H9 (cell line): ENCODE measurements around the gene TCF7L2. TPM values are rescaled to one million over a fixed set of nuclear protein-coding genes. Genes with fewer than 3 reads are reported as not detected.

Source experiments
- DNase-seq: peaks from one replicate; pipeline ENCODE4 v3.0.0-alpha.2; 2017
- H2AFZ ChIP-seq: one replicate; pipeline ENCODE4 v1.6.1; 2013; ENCODE audit warnings: mild to moderate bottlenecking, low read length, control low read depth, moderate library complexity
- H2AK5ac ChIP-seq: 2 replicates; pipeline ENCODE4 v1.6.1; 2013; ENCODE audit warnings: low read length, control low read depth, mixed read lengths; ENCODE audit not compliant: insufficient read length
- H2BK120ac ChIP-seq: one replicate; pipeline ENCODE4 v1.6.1; 2013; ENCODE audit warnings: low read depth, mild to moderate bottlenecking, low read length, control low read depth, inconsistent platforms; ENCODE audit not compliant: poor library complexity, severe bottlenecking
- H2BK12ac ChIP-seq: 2 replicates; pipeline ENCODE4 v1.6.1; 2013; ENCODE audit warnings: low read length, control low read depth, mixed read lengths, low read depth; ENCODE audit not compliant: insufficient read length
- H2BK15ac ChIP-seq: 2 replicates; pipeline ENCODE4 v1.6.1; 2013; ENCODE audit warnings: low read depth, low read length, control low read depth
- H2BK20ac ChIP-seq: one replicate; pipeline ENCODE4 v1.6.1; 2013; ENCODE audit warnings: low read depth, mild to moderate bottlenecking, low read length, control low read depth, inconsistent platforms; ENCODE audit not compliant: poor library complexity, severe bottlenecking
- H2BK5ac ChIP-seq: 2 replicates; pipeline ENCODE4 v1.6.1; 2013; ENCODE audit warnings: low read length, control low read depth, mixed read lengths; ENCODE audit not compliant: insufficient read length
- H3K14ac ChIP-seq: 2 replicates; pipeline ENCODE4 v1.6.1; 2013; ENCODE audit warnings: low read length, control low read depth; ENCODE audit not compliant: insufficient read depth
- H3K18ac ChIP-seq: 2 replicates; pipeline ENCODE4 v1.6.1; 2013; ENCODE audit warnings: low read depth, mild to moderate bottlenecking, mixed read lengths, low read length, control low read depth; ENCODE audit not compliant: insufficient read length
- H3K23ac ChIP-seq: 2 replicates; pipeline ENCODE4 v1.6.1; 2013; ENCODE audit warnings: low read length, control low read depth, mixed read lengths, low read depth; ENCODE audit not compliant: insufficient read length
- H3K23me2 ChIP-seq: 2 replicates; pipeline ENCODE4 v1.6.1; 2013; ENCODE audit warnings: low read depth, mild to moderate bottlenecking, mixed read lengths, low read length, control low read depth; ENCODE audit not compliant: insufficient read length, poor library complexity, severe bottlenecking
- H3K27ac ChIP-seq: 2 replicates; pipeline ENCODE4 v1.5.1; 2013; ENCODE audit warnings: low read length, control low read depth, mixed read lengths, low read depth; ENCODE audit not compliant: insufficient read length
- H3K27me3 ChIP-seq: 2 replicates; pipeline ENCODE4 v1.6.1; 2013; ENCODE audit warnings: low read length, control low read depth, inconsistent platforms; ENCODE audit not compliant: insufficient read depth
- H3K4ac ChIP-seq: 2 replicates; pipeline ENCODE4 v1.6.1; 2013; ENCODE audit warnings: low read depth, mild to moderate bottlenecking, control low read depth, inconsistent platforms, low read length, moderate library complexity
- H3K4me1 ChIP-seq: 2 replicates; pipeline ENCODE4 v1.6.1; 2013; ENCODE audit warnings: low read length, control low read depth, inconsistent platforms; ENCODE audit not compliant: insufficient read depth
- H3K4me2 ChIP-seq: 2 replicates; pipeline ENCODE4 v1.6.1; 2013; ENCODE audit warnings: low read length, control low read depth, mixed read lengths; ENCODE audit not compliant: insufficient read length, insufficient read depth
- H3K56ac ChIP-seq: 2 replicates; pipeline ENCODE4 v1.6.1; 2013; ENCODE audit warnings: low read depth, mild to moderate bottlenecking, mixed read lengths, low read length, control low read depth; ENCODE audit not compliant: insufficient read length
- H3K79me1 ChIP-seq: 2 replicates; pipeline ENCODE4 v1.6.1; 2013; ENCODE audit warnings: low read depth, mild to moderate bottlenecking, moderate library complexity, low read length, control low read depth, inconsistent platforms; ENCODE audit not compliant: insufficient read depth, poor library complexity, severe bottlenecking
- H3K79me2 ChIP-seq: 2 replicates; pipeline ENCODE4 v1.6.1; 2013; ENCODE audit warnings: low read length, control low read depth, inconsistent platforms; ENCODE audit not compliant: insufficient read depth
- H3K9ac ChIP-seq: 2 replicates; pipeline ENCODE4 v1.6.1; 2013; ENCODE audit warnings: low read length, control low read depth, mixed read lengths; ENCODE audit not compliant: insufficient read length; ENCODE audit errors: extremely low read depth
- H3K9me3 ChIP-seq: one replicate; pipeline ENCODE4 v1.6.1; 2013; ENCODE audit warnings: low read depth, low read length, inconsistent platforms; ENCODE audit not compliant: control insufficient read depth
- H3T11ph ChIP-seq: one replicate; pipeline ENCODE4 v1.6.1; 2013; ENCODE audit warnings: mild to moderate bottlenecking, low read length, control low read depth, inconsistent platforms
- H4K20me1 ChIP-seq: one replicate; pipeline ENCODE4 v1.6.1; 2013; ENCODE audit not compliant: control insufficient read depth, insufficient read length, insufficient read depth
- H4K5ac ChIP-seq: 2 replicates; pipeline ENCODE4 v1.6.1; 2013; ENCODE audit warnings: low read depth, mild to moderate bottlenecking, mixed read lengths, low read length, control low read depth; ENCODE audit not compliant: insufficient read length
- H4K8ac ChIP-seq: replicated peaks from 2 replicates; pipeline ENCODE4 v1.6.1; 2013; ENCODE audit warnings: low read length, control low read depth, mixed read lengths, low read depth; ENCODE audit not compliant: insufficient read length
- H4K91ac ChIP-seq: 2 replicates; pipeline ENCODE4 v1.6.1; 2013; ENCODE audit warnings: low read depth, mild to moderate bottlenecking, moderate library complexity, mixed read lengths, low read length, control low read depth; ENCODE audit not compliant: insufficient read length
- H3K27ac Mint-ChIP-seq, 3 experiments: 2 replicates in 2 of 3; 3 replicates in 1 of 3; pipeline ENCODE4 v1.8.0; 2020 to 2021; ENCODE audit warnings: mixed read lengths in 3 of 3, mild to moderate bottlenecking in 1 of 3, moderate library complexity in 1 of 3
- H3K27me3 Mint-ChIP-seq: 2 replicates; pipeline ENCODE4 v1.8.0; 2021; ENCODE audit warnings: low read depth, mild to moderate bottlenecking, moderate library complexity, mixed read lengths
- H3K36me3 Mint-ChIP-seq, 3 experiments: 2 replicates in 2 of 3; 3 replicates in 1 of 3; pipeline ENCODE4 v1.8.0; 2020 to 2021; ENCODE audit warnings: low read depth in 3 of 3, mixed read lengths in 3 of 3; ENCODE audit not compliant: insufficient read depth in 1 of 3
- H3K4me1 Mint-ChIP-seq, 2 experiments: 2 replicates each; pipeline ENCODE4 v1.8.0; 2020; ENCODE audit warnings: mixed read lengths in 2 of 2
- H3K4me3 Mint-ChIP-seq, 2 experiments: 2 replicates in 1 of 2; 3 replicates in 1 of 2; pipeline ENCODE4 v1.8.0; 2020 to 2021; ENCODE audit warnings: mild to moderate bottlenecking in 2 of 2, mixed read lengths in 2 of 2, moderate library complexity in 1 of 2
- H3K9me3 Mint-ChIP-seq, 2 experiments: 2 replicates in 1 of 2; 3 replicates in 1 of 2; pipeline ENCODE4 v1.8.0; 2020; ENCODE audit warnings: mild to moderate bottlenecking in 2 of 2, mixed read lengths in 2 of 2, moderate library complexity in 1 of 2
- CTCF ChIP-seq: fragments of 200-600 bp; sonication (generic); conservative IDR thresholded peaks from 3 replicates; pipeline ENCODE4 v1.8.0; 2021; ENCODE audit warnings: antibody characterized with exemption, mild to moderate bottlenecking
- WGBS: extraction: QIAGEN DNeasy Blood & Tissue Kit; methylation state at CpG from one replicate; pipeline ENCODE4 v1.1.7; 2013; ENCODE audit warnings: missing lambda C conversion rate, low lambda C conversion rate, mixed read lengths; ENCODE audit not compliant: insufficient read length; ENCODE audit errors: extremely low coverage; 5-methylcytosine and 5-hydroxymethylcytosine counted together
- total RNA-seq: library from RNA; stranded (reverse); gene quantifications from 2 replicates; pipeline ENCODE4 v1.2.1, GENCODE V29; 2021

The TCF7L2 gene
- total RNA-seq, 1 experiment from 2014 or later: 71.1 TPM

- H2BK20ac ChIP-seq: no peak overlapping the region
- H2BK15ac ChIP-seq: no peak overlapping the region
- H4K20me1 ChIP-seq: no peaks in the 10 kb centered on the region
- Mint-ChIP-seq H3K36me3 (peaks cover 0 to 3% (median under 1%) of the 10 kb centered on the region in 3 experiments; a peak in 2 of 7 replicates), H3K27ac (peak overlapping the region; percentile 71 to 94 (median 85); a peak in 6 of 7 replicates), H3K9me3 (no peaks in the 10 kb centered on the region), H3K27me3 (no peaks in the 10 kb centered on the region), H3K4me3 (no peak overlapping the region), H3K4me1 (peaks cover 91 to 97% of the 10 kb centered on the region in 2 experiments)
- no peak overlapping the region for H3K27ac ChIP-seq
- H4K8ac ChIP-seq: no peak overlapping the region
- H2BK120ac ChIP-seq: no peak overlapping the region
- no peak overlapping the region for H3K4ac ChIP-seq
- no peak for DNase-seq
- H3K56ac ChIP-seq: no peak overlapping the region
- H3K14ac ChIP-seq: no peak overlapping the region
- no peaks in the 10 kb centered on the region for H3K27me3 ChIP-seq
- TF ChIP-seq CTCF: no peak
- H3K9me3 ChIP-seq: no peaks in the 10 kb centered on the region
- H2BK12ac ChIP-seq: no peak overlapping the region
- H3K9ac ChIP-seq: no peak overlapping the region
- H2AK5ac ChIP-seq: no peak overlapping the region
- no peak overlapping the region for H3T11ph ChIP-seq
- no peak overlapping the region for H3K4me2 ChIP-seq
- whole genome bisulfite sequencing: no CpG with 5 or more reads among the region's 10 CpGs
- H3K18ac ChIP-seq: no peak overlapping the region
- H3K79me1 ChIP-seq: peaks cover 3% of the 10 kb centered on the region
- H2AFZ ChIP-seq: no peak overlapping the region
- H3K23me2 ChIP-seq: no peaks in the 10 kb centered on the region
- no peak overlapping the region for H4K5ac ChIP-seq
- no peak overlapping the region for H4K91ac ChIP-seq
- no peak overlapping the region for H3K23ac ChIP-seq
- H3K4me1 ChIP-seq: peaks cover 36% of the 10 kb centered on the region; the same call in 1 of the 2 replicates
- no peak overlapping the region for H2BK5ac ChIP-seq
- peaks cover 8% of the 10 kb centered on the region; the same call in 1 of the 2 replicates for H3K79me2 ChIP-seq
Measured at GRCh38 chr10:113131613-113132261, 181.7 kb downstream of the TCF7L2 start.
